ELR (cell line): Measurements from ENCODE around the gene ELP5.
A peak's percentile ranks its signal among the peaks of the same experiment; 100 is the strongest.
"Not testable (repeated sequence)": the region's sequence is repeated elsewhere in the genome, so short reads cannot be mapped to it uniquely, and the experiment has no call there.

ENCODE experiments used
- DNase-seq: peaks from one replicate; pipeline ENCODE4 v3.0.0-alpha.2; 2015; ENCODE audit warnings: low read depth

The ELP5 gene

DNA sequence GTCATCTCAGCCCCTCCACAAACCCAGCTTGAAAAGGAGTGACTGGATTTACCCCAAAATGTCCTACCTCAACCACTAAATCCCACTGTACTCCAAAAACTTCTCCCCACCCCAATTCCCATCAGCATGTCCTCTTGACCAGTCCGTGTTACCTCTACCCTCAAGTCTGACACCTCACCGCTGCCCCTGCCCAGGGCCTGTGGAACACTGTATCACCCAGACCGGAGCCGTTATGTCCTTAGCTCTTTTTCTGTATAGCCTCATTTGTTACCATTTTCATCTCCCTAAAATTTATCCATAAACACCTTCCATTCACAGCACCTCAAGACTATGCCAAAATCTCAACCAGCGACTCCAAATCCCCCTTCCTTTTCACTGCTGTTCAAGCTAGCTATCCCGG lies 15.2 kb upstream of the ELP5 start:
- no peak for DNase-seq

DNA sequence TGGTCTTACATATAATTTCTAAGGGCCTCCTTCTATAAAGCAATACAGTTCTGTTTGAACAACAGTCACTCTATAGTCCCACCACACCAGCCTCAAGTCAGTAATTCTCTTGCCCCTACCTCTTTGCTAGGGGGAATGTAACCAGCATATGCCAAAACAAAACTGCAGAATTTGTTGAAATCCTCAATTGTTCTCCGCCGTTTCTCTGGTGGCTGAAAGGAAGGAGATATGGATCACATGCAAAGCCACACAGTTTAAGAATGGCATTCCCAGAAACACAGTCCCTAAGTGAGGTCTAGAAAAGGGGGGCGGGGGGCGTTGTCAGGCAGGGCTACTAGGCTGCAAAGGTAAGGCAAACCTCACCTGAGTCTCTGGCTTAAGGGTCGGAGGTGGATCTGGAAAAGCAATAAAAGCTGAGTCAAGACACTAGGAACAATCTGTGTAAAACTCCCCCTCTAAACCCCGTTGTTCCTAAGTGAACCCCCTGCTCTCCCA lies 14.7 kb upstream of the ELP5 start:
- DNase-seq = no peak

DNA sequence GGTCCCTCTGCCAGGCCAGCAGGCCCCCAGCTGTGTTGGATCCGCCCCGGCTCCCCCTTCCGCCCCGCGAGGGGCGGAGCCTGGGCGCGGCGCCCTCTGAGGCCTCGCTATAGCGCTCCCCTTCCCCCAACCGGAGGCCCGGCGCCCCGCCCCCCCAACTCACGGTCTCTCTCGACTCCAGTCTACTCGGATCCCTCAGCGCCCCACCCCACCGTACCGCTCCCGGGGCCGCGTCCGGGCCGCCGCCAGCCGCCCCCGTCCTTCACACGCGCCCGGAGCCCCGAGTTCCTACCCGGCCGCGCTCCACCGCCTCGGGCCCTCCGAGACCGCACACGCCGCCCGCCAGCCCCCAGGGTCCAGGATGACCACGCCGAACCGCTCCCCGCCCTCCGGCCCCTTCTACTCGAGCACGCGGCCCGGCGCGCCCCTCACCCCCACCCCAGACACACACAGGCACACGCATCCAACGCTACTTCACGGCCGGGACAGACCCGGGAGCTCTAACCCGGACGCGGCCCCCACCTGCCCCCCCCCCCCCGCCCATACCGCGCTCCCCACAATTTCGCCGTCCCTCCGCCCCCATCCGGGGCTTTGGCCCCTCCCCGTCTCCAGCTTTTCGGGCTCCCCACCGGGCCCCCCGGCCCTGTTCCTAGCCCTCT lies 14.1 kb upstream of the ELP5 start:
- peak; percentile 76 for DNase-seq

GRCh38 chr17:7238420-7239090 lies 13.5 kb upstream of the ELP5 start:
- peak; percentile 50 for DNase-seq

GRCh38 chr17:7239091-7240027 lies 12.7 kb upstream of the ELP5 start, which contains the start of gene PHF23:
Gene PHF23, minus strand, starts transcription at chr17:7239457. Its CDS starts 178 bp downstream, at chr17:7239279.
- DNase-seq = peak; percentile 100

DNA sequence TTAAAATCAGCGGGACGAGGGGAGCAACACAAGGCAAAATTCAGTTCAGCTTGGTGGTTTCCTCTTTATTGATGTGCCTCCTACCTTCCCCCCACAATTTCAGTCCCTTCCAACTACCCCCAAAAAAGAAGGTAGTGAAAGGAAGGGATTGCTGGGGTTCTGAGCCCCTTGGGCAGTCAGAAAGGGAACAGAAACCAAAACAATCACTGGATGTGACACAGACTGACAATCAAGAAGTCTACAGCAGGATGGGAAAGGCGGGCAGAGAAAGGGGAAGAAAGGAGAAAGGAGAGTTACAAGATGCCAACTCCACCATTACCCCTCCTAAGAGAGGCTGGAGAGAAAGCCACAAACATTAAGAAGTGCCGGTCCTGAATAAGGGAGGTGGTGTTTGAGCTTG lies 11.6 kb upstream of the ELP5 start:
- DNase-seq = no peak

DNA sequence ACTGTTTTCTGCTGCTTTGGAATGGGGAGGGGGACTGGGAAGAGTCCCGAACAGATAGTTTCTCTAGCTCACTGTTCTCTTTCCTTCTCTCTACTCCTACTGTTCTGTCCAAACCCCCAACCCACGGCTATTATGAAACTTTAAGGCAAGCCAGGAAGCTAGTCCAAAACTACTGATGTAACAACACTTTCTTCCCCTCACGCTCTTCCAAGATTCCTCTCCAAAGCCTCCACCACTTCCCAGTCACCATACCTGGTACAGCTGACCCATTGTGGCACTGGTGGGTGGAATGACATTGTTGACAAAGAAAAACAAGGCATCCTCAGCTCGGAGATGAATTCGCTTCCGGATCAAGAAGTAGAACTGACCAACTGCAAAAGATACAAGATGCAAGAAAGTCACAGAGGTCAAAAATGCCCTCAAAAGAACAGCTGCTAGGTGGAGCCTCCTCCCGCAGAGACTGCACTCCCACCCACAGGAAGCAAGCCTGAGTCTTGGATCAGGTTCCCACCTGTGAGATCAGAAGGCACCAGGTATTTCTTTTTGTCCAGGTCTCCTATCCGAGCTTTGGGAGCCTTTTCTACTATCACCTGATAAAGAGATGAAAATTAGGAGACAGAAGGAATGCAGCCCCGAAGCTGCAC lies 10.8 kb upstream of the ELP5 start:
- no peak for DNase-seq

DNA sequence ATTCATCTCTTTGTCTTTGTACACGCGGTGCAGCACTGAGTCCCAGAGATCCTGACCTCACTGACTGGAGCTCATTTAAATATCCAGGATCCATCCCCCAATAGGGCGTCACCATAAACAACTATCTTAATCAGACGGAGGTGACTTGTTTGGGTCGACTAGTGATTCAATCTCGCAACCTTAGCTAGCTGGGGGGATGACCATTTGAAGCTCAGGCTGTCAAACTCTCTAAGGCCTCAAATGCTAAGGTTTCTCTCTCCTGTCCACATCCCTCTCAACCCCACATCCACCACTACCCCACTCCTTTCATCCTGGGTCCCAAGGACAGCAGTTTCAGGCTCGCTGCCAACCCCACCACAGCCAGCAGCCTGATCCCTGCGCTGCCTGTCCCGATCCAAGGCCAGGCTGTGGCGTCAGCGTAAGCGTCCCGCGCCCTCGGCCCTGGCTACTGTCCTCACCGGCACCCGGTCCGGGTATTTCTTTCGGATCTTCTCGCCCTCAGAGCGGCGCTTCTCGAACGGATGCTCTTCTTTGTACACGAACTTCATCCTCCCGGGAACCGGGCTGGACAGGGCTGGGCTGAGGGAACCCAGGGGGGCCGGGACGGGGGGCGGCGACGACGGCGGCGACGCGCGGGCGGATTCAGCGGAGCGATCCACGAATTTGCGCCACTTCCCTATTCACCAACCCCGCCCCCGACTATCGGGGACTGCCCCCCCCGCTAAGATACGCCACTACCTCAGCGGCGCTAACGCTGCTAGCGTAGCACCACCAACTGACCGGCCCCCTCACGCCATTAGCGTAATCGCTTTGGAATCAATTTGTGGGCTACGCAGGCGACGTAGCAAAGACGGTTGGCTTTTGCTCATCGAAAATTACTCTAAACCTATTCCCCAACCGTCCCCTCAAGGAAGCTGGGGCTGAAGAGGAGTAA lies 10.0 kb upstream of the ELP5 start, which contains the start of gene GABARAP:
TSS of gene GABARAP (minus strand) at position 667 of the 934 bp plus-strand sequence. CDS start at position 548, 119 bp downstream.
- DNase-seq = peak; percentile 93

DNA sequence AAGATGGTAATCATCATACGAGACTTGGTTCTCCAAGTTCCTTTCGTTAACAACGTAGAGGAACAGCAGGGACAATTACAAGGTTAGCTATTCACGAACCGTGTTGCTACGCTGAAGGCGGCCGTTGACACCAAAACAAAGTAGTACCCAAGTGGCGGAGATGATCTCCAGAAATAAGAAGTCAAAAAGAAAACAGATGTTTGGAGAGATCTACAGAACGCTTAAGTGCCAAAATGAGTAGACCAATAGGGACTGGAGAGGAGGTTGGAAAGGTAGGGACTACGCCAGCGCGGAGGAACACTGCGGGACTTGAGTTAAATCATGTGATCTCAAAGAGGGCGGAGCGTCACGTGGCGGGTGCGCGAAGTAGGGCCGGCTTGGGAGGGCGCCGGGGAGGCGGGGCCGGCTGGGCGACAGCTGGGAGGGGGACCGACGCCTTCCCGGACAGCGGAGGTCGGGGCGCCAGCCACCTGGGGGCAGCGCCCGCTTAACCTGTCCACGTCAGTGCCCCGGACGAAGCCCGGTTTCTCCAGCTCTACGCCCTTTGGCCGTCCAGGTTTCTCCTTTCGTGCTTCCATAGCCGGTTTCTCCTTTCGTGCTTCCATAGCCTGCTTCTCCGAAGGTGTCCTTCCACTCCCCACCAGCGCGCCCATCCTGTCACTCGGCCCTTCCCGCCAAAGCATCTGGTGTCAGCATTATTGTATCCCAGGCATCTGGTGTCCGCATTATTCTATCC lies 9.1 kb upstream of the ELP5 start:
- peak; percentile 98 for DNase-seq

- DNase-seq = no peak
These were observed 8.6 kb upstream of the ELP5 start for GRCh38 chr17:7243453-7243729.

GRCh38 chr17:7243838-7244237 lies 8.2 kb upstream of the ELP5 start:
- DNase-seq = not testable (repeated sequence)

GRCh38 chr17:7246779-7247178 lies 5.2 kb upstream of the ELP5 start:
- no peak for DNase-seq

DNA sequence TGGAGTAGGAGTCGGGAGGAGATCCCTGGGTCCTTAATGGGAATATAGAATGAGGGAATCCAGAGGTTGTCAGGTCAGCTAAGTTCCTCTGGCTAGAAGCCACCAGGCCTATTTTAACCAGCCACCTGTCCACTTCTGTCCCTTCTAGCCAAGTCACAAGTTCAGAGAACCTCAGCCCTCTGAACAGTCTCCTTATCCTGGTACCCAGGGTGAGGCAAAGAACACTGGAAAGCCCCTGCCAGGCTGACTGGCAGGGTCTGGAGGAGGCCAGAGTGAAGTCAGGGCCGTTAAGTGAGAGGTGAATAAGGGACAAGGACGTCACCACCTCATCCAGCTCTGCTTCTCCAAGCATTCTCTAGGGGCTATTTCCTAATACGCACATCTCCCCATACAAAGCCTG lies 3.2 kb upstream of the ELP5 start:
- DNase-seq = no peak

DNA sequence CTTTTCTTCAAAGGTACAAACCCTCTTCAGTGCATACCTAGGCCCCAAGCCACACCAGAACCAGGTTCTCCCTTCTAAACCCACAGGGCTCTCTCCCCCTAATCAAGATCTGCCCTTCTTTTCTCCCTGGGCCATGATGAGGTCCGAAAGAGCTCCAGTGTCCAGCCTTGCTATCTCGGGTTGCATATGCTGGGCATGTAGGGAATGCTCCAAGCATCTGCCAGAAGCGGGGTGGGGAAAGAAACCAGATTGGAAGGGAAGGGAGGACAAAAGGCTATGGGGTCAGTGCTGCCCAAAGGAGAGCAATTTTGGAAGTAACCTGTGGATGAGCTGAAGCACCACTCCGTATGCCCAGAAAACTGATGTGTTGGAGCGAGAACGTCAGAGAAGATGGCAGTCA lies 2.8 kb upstream of the ELP5 start:
- no peak for DNase-seq

DNA sequence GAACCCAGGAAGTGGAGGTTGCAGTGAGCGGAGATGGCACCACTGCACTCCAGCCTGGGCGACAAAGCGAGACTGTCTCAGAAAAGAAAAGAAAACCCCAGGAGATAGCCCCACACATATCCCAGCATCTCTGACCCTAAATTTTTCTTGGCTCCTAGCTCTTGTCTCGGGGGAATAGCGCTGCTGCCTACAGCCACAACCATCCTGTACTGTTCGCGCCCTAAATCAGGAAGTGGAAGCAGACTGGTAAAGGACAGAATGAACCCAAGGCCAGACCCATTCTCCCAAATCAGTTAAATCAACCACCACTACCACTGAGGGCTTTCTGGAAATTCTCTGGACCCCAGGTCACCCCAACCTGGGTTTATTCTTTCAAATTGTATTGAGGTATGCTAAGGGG lies 2.2 kb upstream of the ELP5 start:
- DNase-seq = no peak

DNA sequence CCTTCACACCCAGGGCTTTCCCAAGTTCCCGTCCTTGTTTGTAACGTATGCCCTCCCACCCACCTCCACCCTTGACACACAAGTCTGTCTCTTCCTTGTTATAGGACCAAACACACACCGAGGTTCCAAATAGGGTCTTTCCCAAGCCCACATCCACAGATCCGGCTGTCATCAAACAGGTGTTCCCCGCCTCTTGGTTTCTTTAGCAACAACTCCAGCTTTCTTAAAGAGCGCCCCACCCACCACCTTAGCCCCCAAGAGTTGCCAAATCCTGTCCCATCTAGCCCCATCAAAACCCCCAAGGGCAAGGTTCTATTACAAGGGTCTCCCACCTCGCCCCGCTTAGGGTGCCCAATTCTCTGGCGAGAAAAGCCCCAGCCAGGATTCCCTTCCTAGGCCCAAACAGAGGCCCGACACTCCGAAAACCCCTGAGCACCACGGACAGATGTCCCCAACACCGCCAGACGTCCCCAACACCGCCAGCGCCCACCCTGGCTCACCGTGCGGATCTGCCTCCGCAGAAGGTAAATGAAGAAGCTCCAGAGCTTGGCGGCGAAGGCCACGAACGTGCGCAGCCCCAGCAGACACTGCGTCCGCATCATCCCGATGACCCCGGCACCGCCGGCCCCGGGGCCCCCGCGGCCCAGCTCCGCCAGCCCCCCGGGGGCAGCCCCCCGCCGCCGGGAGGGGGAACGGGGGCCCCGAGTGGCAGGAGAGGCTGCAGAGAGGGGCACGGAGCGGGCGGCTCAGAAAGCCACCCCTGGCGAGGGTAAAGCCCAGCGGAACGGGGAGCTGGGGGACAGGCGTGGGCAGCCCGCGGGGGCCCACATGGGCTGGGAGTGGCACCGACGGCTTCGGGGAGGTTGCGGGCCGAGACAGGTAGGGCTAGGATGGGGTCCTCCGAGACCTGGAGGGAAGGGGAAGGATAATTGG lies 1.1 kb upstream of the ELP5 start:
- no peak for DNase-seq

DNA sequence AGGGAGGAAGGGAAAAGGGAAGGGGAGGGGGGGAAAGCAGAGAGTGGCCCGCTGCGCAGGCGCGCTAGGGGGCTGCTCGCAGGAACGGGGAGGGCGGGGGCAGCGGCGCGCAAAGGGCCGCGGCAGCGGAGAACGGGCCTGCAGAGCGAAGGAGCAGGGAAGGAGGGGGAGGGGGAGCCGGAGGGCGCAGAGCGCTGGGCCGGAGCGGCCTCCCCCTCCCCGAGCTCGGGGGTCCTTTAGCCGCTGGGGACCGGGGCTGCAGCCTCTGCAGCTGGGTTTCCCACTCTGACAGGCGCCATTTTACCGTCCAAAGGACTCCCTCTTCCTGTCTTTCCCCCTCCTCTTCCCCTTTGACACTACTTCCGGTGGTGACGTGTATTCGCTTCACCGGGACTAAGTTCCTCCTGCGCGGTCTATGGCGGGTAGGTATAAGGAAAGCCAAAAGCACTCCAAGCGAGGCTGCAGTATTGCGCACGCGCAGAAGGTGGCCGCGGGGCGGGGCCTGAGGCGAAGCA lies 297 bp upstream of the ELP5 start, which contains the start of gene CTDNEP1:
TSS of gene CTDNEP1 (minus strand) at position 74 of the 515 bp plus-strand sequence. CDS start 438 bp downstream, outside the sequence.
- DNase-seq = peak; percentile 100

DNA sequence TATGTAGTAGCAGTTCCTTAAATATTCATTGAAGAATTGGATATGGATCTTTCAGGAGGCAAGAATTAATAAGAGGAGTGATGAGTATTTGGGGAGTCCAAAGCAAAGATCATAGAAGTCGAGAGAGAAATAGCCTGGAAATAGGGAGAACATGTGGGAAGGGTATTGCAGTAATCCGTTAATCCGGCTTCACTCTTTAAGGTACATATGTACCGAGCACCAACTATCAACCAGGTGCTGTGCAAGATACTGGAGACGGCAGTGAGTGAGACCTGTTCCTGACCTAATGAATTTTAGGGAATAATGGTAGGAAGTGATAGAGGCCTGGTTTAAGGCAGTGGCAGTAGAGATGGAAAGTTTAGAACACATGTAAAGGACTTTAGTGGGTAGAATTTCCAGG lies 1.1 kb downstream of the ELP5 start:
- DNase-seq = no peak

DNA sequence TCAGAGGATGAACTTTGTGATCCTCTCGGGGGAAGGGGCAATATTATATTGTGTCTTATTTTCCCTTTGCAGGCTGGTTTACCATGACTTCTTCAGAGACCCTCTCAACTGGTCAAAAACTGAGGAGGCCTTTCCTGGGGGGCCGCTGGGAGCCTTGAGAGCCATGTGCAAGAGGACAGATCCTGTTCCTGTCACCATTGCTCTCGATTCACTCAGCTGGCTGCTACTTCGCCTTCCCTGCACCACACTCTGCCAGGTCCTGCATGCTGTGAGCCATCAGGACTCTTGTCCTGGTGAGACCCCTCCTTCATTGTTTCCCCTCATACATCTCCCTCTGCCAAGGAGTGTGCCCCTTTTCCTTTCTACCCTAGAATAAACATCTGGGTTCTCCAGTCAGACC lies 2.5 kb downstream of the ELP5 start:
- DNase-seq = no peak
